Kidney epithelial cell (primary cell): Measurements from ENCODE around the gene SRSF1. TPM values are rescaled to one million over a fixed set of nuclear protein-coding genes. Genes with fewer than 3 reads are reported as not detected.
"Not testable (repeated sequence)": the region's sequence is repeated elsewhere in the genome, so short reads cannot be mapped to it uniquely, and the experiment has no call there.

ENCODE experiments used
- DNase-seq: peaks from one replicate; pipeline ENCODE4 v3.0.0-alpha.2; 2010; ENCODE audit warnings: low read depth
- H3K27me3 ChIP-seq: 2 replicates; pipeline ENCODE4 v1.6.0; 2011; ENCODE audit warnings: low read length; ENCODE audit not compliant: control insufficient read depth, insufficient read depth
- H3K36me3 ChIP-seq: 2 replicates; pipeline ENCODE4 v1.5.1; 2011; ENCODE audit warnings: low read length; ENCODE audit not compliant: control insufficient read depth, insufficient read depth
- H3K4me3 ChIP-seq: 2 replicates; pipeline ENCODE4 v1.5.1; 2011; ENCODE audit warnings: low read depth, mild to moderate bottlenecking, control low read depth, low read length
- CTCF ChIP-seq: IDR thresholded peaks from 2 replicates; pipeline ENCODE4 v1.5.1; 2011; ENCODE audit warnings: mild to moderate bottlenecking, moderate library complexity, low read length, control low read depth, inconsistent platforms; ENCODE audit not compliant: insufficient read depth, poor library complexity, severe bottlenecking
- total RNA-seq: library from RNA; depleted of rRNA; stranded (reverse); fragments of >200 nt; gene quantifications from 2 replicates; pipeline ENCODE4 v1.2.3, GENCODE V29; 2015

Gene SRSF1
- total RNA-seq, 1 donor from 2014 or later, result 162 TPM

- no peak for TF ChIP-seq CTCF
- no peak overlapping the region for H3K4me3 ChIP-seq
- DNase-seq, result no peak
- H3K27me3 ChIP-seq, result peaks cover 5% of the 10 kb centered on the region
- H3K36me3 ChIP-seq, result no peaks in the 10 kb centered on the region
These were observed 44.4 kb upstream of the SRSF1 start for GRCh38 chr17:58051468-58051867.

- DNase-seq, result no peak
- Histone ChIP-seq H3K36me3 (no peaks in the 10 kb centered on the region), H3K27me3 (peaks cover 7% of the 10 kb centered on the region), H3K4me3 (no peak overlapping the region)
- no peak for TF ChIP-seq CTCF
These were observed 43.9 kb upstream of the SRSF1 start for GRCh38 chr17:58050966-58051365.

- H3K4me3 ChIP-seq, result no peak overlapping the region
- no peak for TF ChIP-seq CTCF
- no peak for DNase-seq
These were observed 42.5 kb upstream of the SRSF1 start for GRCh38 chr17:58049533-58049932.

GRCh38 chr17:58047376-58048150 is 40.5 kb upstream of the SRSF1 start:
- Histone ChIP-seq H3K27me3 (peaks cover 10% of the 10 kb centered on the region), H3K4me3 (no peak overlapping the region), H3K36me3 (no peaks in the 10 kb centered on the region)
- no peak for DNase-seq
- no peak for TF ChIP-seq CTCF

More at GRCh38 chr17:58049533-58049932, 42.5 kb upstream of the SRSF1 start:
- peaks cover 7% of the 10 kb centered on the region for H3K27me3 ChIP-seq
- no peaks in the 10 kb centered on the region for H3K36me3 ChIP-seq

- no peaks in the 10 kb centered on the region for H3K36me3 ChIP-seq
- no peak for TF ChIP-seq CTCF
- H3K4me3 ChIP-seq, result no peak overlapping the region
- H3K27me3 ChIP-seq, result peaks cover 10% of the 10 kb centered on the region
- no peak for DNase-seq
These were observed 39.4 kb upstream of the SRSF1 start for GRCh38 chr17:58046239-58047094.

- not testable (repeated sequence) for H3K36me3 ChIP-seq, DNase-seq, H3K4me3 ChIP-seq
- H3K27me3 ChIP-seq, result peaks cover 20% of the 10 kb centered on the region
These were observed 37.2 kb upstream of the SRSF1 start for GRCh38 chr17:58044256-58044655.
